ENCODE measurements around the gene PLXNB2.
"Not testable (repeated sequence)": the region's sequence is repeated elsewhere in the genome, so short reads cannot be mapped to it uniquely, and the experiment has no call there.

The PLXNB2 gene, protein sequence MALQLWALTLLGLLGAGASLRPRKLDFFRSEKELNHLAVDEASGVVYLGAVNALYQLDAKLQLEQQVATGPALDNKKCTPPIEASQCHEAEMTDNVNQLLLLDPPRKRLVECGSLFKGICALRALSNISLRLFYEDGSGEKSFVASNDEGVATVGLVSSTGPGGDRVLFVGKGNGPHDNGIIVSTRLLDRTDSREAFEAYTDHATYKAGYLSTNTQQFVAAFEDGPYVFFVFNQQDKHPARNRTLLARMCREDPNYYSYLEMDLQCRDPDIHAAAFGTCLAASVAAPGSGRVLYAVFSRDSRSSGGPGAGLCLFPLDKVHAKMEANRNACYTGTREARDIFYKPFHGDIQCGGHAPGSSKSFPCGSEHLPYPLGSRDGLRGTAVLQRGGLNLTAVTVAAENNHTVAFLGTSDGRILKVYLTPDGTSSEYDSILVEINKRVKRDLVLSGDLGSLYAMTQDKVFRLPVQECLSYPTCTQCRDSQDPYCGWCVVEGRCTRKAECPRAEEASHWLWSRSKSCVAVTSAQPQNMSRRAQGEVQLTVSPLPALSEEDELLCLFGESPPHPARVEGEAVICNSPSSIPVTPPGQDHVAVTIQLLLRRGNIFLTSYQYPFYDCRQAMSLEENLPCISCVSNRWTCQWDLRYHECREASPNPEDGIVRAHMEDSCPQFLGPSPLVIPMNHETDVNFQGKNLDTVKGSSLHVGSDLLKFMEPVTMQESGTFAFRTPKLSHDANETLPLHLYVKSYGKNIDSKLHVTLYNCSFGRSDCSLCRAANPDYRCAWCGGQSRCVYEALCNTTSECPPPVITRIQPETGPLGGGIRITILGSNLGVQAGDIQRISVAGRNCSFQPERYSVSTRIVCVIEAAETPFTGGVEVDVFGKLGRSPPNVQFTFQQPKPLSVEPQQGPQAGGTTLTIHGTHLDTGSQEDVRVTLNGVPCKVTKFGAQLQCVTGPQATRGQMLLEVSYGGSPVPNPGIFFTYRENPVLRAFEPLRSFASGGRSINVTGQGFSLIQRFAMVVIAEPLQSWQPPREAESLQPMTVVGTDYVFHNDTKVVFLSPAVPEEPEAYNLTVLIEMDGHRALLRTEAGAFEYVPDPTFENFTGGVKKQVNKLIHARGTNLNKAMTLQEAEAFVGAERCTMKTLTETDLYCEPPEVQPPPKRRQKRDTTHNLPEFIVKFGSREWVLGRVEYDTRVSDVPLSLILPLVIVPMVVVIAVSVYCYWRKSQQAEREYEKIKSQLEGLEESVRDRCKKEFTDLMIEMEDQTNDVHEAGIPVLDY (N-terminal part only)

GRCh38 chr22:50306753-50307749, at the start of gene PLXNB2:
Gene PLXNB2 (minus strand): TSS chr22:50307646. CDS start chr22:50290584, 17,062 bp downstream.
- DNase-seq: no peak

DNA sequence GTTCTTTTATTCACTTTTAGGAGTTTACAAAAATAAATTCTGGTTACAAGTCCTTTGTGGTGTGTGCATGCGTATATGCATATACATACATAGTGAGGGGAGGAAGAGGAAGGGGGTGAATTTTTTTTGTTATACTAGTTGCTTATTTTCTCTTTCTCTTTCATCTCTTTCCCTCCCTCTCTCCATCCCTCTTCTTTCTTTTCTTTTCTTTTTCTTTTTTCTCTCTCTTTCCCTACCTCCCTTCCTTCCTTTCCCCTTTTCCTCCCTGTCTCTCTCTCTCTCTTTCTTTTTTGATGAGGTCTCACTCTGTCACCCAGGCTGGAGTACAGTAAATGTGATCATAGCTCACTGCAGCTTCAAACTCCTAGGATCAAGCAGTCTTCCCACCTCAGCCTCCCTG, 49.8 kb upstream of the PLXNB2 start:
- no peak for DNase-seq

- no peak for DNase-seq
These were observed 48.7 kb upstream of the PLXNB2 start for GRCh38 chr22:50356186-50356585.

DNA sequence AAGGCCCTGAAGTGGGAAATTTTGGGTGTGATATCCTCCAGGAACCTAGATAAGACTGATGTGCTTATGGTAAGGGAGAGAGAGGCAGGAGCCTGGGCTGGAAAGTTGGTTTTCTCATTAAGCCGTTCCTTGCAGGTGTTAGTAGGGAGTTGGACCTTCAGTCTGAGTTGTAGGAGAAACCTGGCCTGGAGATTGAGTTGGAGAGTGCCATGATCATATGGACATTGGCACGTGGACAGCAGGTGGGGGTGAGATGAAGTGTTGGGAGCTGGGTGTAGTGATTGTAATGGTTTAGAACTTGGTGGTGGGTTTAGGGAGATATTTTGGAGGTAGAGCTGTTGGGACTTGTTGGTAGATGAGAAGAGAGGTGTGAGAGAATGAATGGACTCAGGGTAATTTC, 40.6 kb upstream of the PLXNB2 start:
- DNase-seq: no peak

DNA sequence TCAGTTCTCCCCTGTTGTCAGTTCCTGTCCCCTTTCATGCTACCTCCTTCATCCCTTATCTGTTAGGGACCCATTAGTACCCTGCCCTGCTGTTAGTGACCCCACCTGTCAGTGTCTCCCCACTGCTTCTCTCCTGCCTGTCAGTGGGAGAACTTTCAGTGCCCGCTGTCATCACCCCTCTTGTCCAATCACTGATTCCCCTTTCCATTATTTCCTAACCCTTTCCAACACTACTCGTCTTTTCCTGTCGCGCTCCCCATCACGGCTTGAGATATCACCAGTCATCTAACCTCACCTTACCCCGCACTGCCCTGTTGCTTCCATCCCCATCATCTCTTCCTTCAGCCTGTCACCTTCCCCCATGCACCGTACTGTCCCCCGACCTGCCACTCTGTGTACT, 39.7 kb upstream of the PLXNB2 start:
- no peak for DNase-seq

- no peak for DNase-seq
These were observed 39.0 kb upstream of the PLXNB2 start for GRCh38 chr22:50346470-50346869.

DNA sequence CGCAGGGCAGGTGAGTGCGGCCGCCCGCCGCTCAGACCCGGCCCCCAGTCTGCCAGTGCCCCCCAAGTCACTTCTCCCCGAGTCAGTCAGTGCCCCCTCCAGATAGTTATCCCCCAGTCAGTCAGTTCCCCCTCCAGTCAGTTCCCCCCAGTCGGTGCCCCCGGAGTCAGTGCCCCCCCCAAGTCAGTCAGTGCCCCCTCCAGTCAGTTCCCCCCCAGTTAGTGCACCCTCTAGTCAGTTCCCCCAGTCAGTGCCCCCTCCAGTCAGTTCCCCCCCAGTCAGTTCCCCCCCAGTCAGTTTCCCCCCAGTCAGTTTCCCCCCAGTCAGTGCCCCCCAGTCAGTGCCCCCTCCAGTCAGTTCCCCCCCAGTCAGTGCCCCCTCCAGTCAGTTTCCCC, 36.1 kb upstream of the PLXNB2 start:
- no peak for DNase-seq

DNA sequence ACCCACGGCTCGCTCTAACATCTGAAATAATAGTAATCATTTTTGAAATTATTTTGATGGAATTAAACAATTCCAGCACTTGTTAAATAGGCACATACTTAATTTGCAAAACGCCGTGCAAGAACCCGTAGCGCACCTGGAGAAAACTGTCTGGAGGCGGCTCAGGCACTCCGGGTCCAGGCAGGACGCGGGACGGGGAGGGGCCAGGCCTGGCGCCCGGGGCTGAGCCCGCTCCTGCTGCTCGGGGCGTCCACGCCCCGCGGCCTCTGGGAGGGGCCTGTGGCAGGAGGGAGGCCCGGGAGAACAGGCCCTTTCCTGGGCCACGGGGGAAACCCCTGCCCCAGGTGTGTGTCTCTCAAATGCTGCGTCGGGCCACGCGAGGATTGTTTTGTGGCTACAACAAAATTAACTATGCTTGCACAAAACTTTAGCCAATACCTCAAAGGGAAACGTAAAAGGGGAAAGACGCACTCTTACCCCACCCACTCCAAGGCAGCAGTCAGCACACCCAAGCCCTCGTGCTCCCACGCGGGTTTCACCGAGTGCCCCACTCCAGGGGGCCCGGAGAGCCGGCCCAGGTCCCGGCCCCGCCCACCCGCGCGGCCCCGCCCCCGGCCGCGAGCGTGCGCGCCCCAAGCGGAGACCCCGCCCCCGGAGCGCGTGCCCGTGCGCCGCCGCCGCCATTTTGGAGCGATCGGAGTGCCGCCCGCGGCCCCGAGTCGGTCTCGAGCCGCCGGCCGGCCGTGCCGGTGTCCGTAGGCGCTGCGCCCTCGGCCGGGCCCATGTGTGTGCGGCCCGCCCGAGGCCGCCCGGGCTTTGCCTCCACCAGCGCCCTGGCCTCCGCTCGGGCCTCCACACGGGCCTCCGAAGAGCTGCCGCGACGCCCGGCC, 35.5 kb upstream of the PLXNB2 start, which contains the start of gene PPP6R2:
PPP6R2 (plus strand) TSS at position 677 of the 890 bp plus-strand sequence. CDS start 50,582 bp downstream, outside the sequence.
- DNase-seq: no peak

GRCh38 chr22:50341977-50342650, 34.7 kb upstream of the PLXNB2 start:
- DNase-seq: no peak

GRCh38 chr22:50339945-50340879, 32.8 kb upstream of the PLXNB2 start:
- no peak for DNase-seq

GRCh38 chr22:50338860-50339462, 31.5 kb upstream of the PLXNB2 start:
- DNase-seq: no peak

DNA sequence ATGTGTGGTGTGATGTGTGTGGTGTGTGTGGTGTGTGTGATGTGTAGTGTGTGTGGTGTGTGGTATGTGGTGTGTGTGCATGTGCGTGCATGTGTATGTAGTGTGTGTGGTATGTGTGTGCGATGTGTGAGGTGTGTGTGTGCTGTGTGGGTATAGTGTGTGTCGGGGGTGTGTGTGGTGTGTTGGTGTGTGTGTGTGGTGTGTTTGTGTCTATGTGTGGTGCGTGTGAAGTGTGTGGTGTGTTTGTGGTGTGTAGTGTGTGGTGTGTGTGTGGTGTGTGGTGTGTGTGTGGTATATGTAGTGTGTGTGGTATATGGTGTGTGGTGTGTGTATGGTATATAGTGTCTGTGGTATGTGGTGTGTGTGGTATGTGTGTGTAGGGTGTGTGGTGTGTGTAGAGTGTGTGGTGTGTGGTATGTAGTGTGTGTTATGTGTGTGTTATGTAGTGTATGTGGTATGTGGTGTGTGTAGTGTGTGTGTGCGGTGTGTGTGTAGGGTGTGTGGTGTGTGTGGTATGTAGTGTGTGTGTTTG, 30.7 kb upstream of the PLXNB2 start:
- DNase-seq: no peak

- no peak for DNase-seq
These were observed 30.0 kb upstream of the PLXNB2 start for GRCh38 chr22:50337262-50338041.

- DNase-seq: not testable (repeated sequence)
These were observed 27.0 kb upstream of the PLXNB2 start for GRCh38 chr22:50334433-50334832.

DNA sequence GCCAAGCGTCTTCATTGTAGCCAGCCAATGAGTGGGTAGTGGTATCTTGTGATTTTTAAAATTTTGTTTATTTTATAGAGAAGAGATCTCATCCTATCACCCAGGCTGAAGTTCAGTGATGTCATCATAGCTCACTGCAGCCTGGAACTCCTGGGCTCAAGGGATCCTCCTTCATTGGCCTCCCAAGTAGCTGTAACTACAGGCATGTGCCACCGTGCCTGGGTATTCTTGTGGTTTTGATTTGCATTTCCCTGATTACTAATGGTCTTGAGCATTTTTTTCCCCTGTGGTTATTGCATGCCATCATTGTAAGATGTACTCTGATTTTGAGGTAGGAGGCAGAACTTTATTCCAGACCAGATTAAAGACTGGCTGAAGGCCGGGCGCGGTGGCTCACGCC, 21.8 kb upstream of the PLXNB2 start:
- no peak for DNase-seq

DNA sequence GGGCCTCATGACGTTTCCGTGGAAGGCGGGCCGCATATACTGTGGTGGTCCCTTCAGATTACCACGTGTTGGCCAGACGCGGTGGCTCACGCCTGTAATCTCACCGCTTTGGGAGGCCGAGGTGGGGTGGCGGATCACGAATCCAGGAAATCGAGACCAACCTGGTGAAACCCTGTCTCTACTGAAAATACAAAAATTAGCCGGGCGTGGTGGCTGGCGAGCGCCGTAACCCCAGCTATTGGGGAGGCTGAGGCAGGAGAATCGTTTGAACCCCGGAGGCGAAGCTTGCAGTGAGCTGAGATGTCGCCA, 20.2 kb upstream of the PLXNB2 start:
- DNase-seq: no peak

DNA sequence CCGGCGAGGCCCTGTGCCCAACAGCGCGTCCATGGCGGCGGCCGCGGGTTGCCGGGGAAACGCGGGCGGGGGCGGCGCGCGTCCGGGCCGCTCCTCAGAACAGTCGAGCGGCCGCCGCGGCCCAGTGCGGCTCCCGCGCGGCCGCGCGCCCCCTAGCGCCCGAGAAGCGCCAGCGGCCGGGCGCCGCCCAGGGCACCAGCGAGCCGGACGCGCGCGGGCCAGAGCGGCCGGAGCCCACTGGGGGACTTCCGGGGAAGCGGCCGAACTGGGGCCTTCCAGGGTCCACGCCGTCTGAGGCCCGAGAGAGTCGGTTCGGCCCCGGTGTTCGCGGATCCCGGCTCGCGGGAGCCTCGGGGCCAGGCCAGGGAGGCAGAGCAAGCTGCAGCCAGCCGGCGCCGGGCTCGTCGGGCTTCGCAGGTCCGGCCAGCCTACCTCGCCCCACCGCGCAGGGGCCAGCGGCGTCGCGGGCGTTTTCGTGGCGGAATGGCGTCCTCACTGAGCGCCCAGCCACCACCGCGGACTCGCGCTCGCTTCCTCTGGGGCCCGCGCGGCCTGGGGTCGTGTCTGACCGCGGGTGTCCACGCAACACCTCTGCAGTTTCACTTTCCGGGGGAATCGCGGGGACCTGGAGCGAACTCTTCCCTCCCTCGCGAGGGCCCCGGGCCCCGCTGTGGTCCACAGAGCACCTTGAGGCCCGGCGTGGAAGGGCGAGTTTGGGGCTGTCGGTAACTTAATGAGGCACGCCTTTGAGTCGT, 19.7 kb upstream of the PLXNB2 start, which contains the start of gene DENND6B:
DENND6B (minus strand) TSS at position 57 of the 755 bp plus-strand sequence; CDS start at position 33, 24 bp downstream.
- DNase-seq: no peak
